Measurements from ENCODE around the gene SMIM27. TPM values are rescaled to one million over a fixed set of nuclear protein-coding genes. Genes with fewer than 3 reads are reported as not detected.

The SMIM27 gene
- total and polyA plus RNA-seq, 9 of the 15 experiments (the other 6 are each of a cell fraction or from before 2014, with no cell fraction given), result 2.9 to 16.1 (median 7.9) TPM

- 1% methylated on average over 29 of the region's 37 CpGs for WGBS (ENCODE audit: insufficient coverage, low coverage, missing lambda C conversion rate)
- peak; percentile 94 for ATAC-seq
- Histone ChIP-seq H3K9me3 (replicated peaks; ENCODE audit: control insufficient read depth, insufficient read depth, low read depth, low read length) (no peaks in the 10 kb centered on the region), H3K79me2 (ENCODE audit: control insufficient read depth, insufficient read depth, low read length) (no peaks in the 10 kb centered on the region), H3K27me3 (ENCODE audit: control insufficient read depth in 2 of 2, insufficient read depth in 2 of 2, low read length in 2 of 2) (no peaks in the 10 kb centered on the region), H3K9me1 (ENCODE audit: control insufficient read depth, insufficient read depth, low read length) (no peaks in the 10 kb centered on the region), H3K4me2 (ENCODE audit: insufficient read depth, low read length) (peak within 1 kb of the TSS; percentile 80), H3K36me3 (ENCODE audit: control insufficient read depth, insufficient read depth, low read length) (no peaks in the 10 kb centered on the region), H3K4me3 (peak within 1 kb of the TSS; percentile 54), H3K4me1 (replicated peaks in 1 of 2; ENCODE audit: control insufficient read depth in 2 of 2, insufficient read depth in 2 of 2, low read length in 2 of 2) (peaks cover 0 to 4% of the 10 kb centered on the region in 2 experiments; a peak in 1 of 5 replicates), H4K20me1 (replicated peaks; ENCODE audit: control insufficient read depth, insufficient read depth, low read length) (no peaks in the 10 kb centered on the region), H3K27ac (ENCODE audit: extremely low read depth, low read depth, low read length) (peak within 1 kb of the TSS; percentile 33; the same call in 2 of the 3 replicates), H3K9ac (ENCODE audit: insufficient read depth in 1 of 2, low read depth in 2 of 2, low read length in 2 of 2) (peak within 1 kb of the TSS; percentile 38 to 88), H2AFZ (ENCODE audit: low read depth, low read length) (peak within 1 kb of the TSS; percentile 78)
- intact Hi-C loops (cut with micrococcal nuclease) (loop anchor here (1.0 to 2.0 kb wide), 2 partner anchors 47 to 147 kb away; partner anchors contain the start of gene NDUFB6), in situ Hi-C loops (cut with MboI) (no loop called here)
- DNase-seq (ENCODE audit: extremely low read depth in 1 of 4, low spot score in 3 of 4), result peak; percentile 33 to 69 (median 44)
- FAIRE-seq, result peak; percentile 88
- POLR2A ChIA-PET, result interaction anchor here (0.7 to 1.1 kb wide), 5 partner anchors 9 to 499 kb away, joined by 3 to 4 read pairs (median 3); partner anchors contain the start of gene DNAJA1
- BruUV-seq (replicated peaks), result no TSS peak
- CTCF ChIA-PET (ENCODE audit: low intra/inter-chr PET ratio), result interaction anchor here (0.6 to 2.3 kb wide), 3 partner anchors 54 to 402 kb away, joined by 3 to 17 read pairs (median 5); no protein-coding TSS in a partner anchor
- TF ChIP-seq FOXK2 (conservative IDR thresholded peaks at IDR 0.05 in 1 of 2, IDR thresholded peaks at IDR 0.05 in 1 of 2; ENCODE audit: low read depth in 2 of 2) (peak; percentile 77 to 84), MEIS2 (IDR thresholded peaks at IDR 0.05; ENCODE audit: partially characterized antibody) (peak; percentile 61), ATF4 (CRISPR knock-in tag; IDR thresholded peaks at IDR 0.05) (no peak), UBTF (IDR thresholded peaks at IDR 0.05; ENCODE audit: borderline replicate concordance in 1 of 2, low read depth in 2 of 2, low read length in 2 of 2) (0 out of 4 replicates have a peak, but pooled peaks of 1 of the 2 experiments have one; percentile 34), VEZF1 (CRISPR knock-in tag; IDR thresholded peaks at IDR 0.05) (peak; percentile 70), EP400 (IDR thresholded peaks at IDR 0.05) (peak; percentile 29; the same call in 1 of the 2 replicates)
Measured at GRCh38 chr9:32526041-32526706, 26.0 kb upstream of the SMIM27 start, which contains the start of gene RIGI. RIGI (minus strand) TSS chr9:32526196; CDS start chr9:32526166, 30 bp downstream.
